Right lobe of liver (tissue), 4 donors: Measurements from ENCODE around the gene DIAPH1.

Experiments
- POLR2A ChIP-seq: fragments of 450-650 bp; IDR thresholded peaks from one replicate; pipeline ENCODE4 v1.6.1; 2017; ENCODE audit warnings: antibody characterized with exemption, mild to moderate bottlenecking
- TF ChIP-seq, protein P1 (sequence below), 4 donors: fragments of 200-600 bp in 3 of 4; fragments of 450-650 bp in 1 of 4; IDR thresholded peaks; one replicate each; pipeline versions ENCODE4 v1.5.1 to v1.8.0; 2016 to 2022; ENCODE audit warnings: antibody characterized with exemption in 4 of 4, mild to moderate bottlenecking in 2 of 4
- donor health status: DM: no; HTN: no; CAD: no.
- donor health status: DM: no; HTN: no; CAD: no.
- donor health status: DM: no; HTN: yes; CAD: no.

DNA sequence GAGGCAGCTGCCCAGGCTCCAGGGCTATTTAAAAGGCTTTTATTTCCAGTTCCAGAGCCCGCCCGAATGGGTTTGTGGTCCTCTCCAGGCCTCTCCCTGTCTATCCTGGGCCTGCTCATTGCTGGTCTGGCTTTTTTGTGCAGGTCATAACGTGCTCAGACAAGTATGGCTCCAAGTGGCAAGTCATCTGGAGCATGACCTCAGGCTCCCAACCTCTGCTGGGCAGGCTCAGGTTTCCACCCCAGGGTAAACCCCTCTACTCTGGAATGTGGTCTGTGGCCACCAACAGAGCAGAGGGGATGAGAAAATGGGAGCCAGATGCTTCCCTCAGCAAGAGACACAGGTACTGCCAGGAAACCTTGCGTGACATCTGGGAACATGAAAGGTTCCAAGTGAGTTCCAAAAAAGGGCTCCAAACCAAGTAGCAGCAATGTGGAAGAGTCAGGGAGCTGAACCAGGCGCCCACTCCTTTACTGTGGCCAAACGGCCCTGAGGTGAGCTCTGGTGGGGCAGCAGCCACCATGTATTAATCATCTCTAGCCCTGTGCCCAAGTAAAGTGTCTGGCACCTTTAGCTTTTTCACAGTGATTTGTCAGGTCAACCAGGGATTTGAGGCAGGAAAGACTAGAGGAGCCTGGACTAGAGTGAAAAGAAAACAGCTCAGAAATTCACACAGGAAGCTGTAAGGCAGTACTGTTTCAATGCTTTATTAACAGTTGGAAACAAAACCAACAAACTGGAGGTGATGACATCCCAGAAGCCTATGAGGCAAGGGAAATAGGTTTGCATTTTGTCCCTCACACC is 104.3 kb downstream of the DIAPH1 start:
- TF ChIP-seq, protein P1, sequence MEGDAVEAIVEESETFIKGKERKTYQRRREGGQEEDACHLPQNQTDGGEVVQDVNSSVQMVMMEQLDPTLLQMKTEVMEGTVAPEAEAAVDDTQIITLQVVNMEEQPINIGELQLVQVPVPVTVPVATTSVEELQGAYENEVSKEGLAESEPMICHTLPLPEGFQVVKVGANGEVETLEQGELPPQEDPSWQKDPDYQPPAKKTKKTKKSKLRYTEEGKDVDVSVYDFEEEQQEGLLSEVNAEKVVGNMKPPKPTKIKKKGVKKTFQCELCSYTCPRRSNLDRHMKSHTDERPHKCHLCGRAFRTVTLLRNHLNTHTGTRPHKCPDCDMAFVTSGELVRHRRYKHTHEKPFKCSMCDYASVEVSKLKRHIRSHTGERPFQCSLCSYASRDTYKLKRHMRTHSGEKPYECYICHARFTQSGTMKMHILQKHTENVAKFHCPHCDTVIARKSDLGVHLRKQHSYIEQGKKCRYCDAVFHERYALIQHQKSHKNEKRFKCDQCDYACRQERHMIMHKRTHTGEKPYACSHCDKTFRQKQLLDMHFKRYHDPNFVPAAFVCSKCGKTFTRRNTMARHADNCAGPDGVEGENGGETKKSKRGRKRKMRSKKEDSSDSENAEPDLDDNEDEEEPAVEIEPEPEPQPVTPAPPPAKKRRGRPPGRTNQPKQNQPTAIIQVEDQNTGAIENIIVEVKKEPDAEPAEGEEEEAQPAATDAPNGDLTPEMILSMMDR (IDR thresholded peaks at IDR 0.05): no peak
- no peak for TF ChIP-seq POLR2A
